GM18526 (cell line): ENCODE results near the gene WDFY3.

Experiments
- POLR2A ChIP-seq: IDR thresholded peaks from 3 replicates; pipeline ENCODE4 v1.6.1; 2011; ENCODE audit not compliant: insufficient read length; ENCODE audit errors: extremely low read depth

Gene WDFY3

DNA sequence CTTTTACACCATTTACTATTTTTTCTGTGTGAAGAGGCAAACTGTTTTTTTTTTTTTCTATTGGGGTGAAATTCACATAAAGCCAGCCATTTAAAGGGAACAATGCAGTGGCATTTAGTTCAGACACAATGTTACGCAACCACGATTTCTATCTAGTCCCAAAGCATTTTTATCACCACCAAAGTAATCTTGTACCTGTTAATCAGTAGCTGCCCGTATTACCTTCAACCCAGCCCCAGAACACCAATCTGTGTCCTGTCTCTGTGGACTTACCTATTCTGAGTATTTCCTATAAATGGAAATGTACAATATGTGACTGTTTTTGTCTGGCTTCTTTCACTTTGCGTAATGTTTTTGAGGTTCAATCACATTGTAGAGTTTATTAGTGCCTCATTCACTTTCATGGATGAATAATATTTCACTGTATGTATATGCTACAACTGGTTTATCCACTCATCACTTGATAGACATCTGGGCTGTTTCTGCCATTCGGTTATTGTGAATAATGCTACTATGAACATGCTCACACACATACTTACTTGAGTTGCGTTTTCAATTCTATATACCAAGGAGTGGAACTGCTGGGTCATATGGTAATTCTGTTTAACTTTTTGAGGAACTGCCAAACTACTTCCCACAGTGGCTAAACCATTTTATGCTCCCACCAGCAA, 267.4 kb downstream of the WDFY3 start:
- TF ChIP-seq POLR2A = no peak

DNA sequence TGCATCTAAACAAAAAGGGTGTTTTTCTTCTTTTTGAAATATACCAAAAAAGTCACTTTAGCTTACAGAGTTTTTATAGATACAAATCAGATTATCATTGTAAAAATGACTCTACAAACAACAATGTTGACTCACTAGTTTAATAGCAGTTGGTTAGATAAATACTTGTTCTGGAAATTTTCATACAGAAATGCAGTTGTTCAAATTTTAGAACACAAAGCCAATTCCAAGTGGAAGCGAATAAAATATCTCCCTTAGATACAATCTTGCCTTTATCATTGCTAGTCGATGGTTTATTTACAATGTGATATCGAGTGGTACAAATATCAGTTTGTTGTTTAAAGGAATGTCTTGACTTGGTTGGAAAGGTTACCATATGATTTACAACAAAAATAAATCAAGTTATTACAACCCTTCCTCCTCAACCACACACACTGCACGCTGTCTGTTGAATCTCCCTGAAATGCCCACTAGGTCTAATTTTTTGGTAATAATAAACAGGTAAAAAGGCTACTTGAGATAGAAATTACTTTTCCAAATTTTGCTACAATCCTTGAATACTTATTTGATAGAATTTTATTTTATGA, 268.8 kb downstream of the WDFY3 start:
- no peak for TF ChIP-seq POLR2A

DNA sequence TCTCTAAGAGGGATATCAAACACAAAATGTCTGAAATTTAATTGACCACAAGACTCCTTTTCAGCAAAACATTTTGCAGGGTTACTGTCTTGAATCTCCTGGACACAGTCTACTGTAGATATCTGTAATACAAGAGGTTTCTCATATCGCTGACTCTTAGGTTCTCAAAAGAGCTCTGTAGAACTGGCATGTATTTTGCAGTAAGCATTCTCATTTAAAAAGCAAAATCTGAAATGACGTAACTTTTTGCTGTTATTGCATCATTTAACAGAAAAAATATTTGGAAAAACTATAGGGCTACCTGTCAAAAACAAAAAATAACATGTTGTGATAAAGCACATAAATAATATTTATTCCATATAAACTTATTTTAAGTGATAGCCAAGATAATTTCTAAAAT, 269.3 kb downstream of the WDFY3 start:
- no peak for TF ChIP-seq POLR2A

DNA sequence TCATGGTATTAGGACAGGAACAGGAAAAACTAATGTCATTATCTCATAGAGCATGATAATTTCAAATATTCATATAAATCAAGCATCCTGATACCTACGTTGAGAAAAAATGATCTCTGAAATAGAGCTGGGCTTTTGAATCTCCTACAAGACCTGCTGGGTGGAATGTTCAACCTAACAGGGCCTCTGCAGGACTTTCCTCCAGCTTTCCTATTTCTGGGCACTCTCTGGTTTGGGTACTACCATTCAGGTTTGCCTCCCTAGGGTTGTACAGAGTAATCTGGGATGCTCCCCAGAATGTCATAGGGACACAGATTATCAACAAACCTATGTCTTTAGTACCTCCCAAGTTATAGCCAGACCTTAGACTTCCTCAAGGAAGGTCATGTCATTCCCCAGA, 274.7 kb downstream of the WDFY3 start:
- TF ChIP-seq POLR2A = no peak

DNA sequence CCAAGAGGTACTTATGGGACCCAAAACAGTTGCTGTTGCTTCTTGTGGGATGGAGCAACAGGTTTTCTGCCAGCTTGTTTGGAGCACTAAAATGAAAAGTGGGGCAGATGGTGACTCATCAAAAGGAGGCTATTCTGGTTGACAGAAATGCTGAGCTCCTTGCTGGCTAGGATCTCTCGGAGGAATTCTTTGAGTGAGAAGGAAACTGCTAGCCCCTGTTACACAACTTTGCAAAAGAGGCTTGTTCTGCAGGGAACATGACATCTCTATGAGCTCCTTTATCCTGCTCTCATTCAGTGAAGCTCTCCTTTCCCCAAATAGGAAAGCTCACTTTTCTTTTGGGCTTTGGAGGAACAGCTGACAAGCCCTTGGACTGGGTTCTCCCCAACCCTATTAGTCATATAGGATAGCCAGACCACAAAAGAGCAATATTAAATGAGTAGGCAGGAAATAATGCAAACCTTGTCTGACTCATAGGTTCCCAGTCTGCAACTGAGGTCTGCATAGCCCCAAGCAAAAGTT, 275.3 kb downstream of the WDFY3 start:
- TF ChIP-seq POLR2A = no peak

DNA sequence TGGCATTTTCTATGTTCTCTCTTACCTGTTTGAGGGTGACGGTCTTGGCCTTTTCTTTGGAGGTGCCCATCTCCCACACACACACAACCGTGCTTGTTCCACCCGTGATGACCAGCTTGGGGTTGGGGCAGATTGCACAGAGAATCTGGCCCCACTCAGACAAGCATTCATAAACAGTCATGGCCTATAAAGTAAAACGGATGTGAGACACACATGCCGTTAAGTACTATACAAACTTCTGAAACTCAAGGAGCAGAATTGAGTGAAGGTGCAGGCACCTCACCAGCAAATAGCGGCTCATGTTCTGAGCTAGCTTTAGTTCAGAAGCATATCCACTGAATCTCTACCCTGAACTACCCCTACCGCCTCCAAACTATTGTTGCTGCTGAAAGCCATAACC, 276.0 kb downstream of the WDFY3 start:
- TF ChIP-seq POLR2A = no peak

DNA sequence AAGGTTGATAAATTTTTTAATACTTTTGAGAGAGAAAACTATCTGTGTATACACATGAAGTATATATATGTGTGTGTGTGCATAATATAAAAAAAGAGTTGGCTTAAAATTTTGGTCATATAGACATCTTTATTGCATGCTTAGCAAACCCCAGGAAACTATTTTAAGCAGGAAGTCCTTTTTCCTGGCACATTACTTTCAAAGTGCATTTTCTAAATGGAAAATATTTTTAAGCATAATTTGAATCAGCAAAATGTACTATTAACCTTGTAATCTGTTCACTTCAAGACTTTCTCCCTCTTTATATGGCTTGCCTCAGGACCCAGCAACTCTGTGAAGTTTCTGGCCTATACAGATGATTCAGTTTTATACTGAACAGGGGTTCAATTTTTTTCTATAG, 277.3 kb downstream of the WDFY3 start:
- TF ChIP-seq POLR2A = no peak

DNA sequence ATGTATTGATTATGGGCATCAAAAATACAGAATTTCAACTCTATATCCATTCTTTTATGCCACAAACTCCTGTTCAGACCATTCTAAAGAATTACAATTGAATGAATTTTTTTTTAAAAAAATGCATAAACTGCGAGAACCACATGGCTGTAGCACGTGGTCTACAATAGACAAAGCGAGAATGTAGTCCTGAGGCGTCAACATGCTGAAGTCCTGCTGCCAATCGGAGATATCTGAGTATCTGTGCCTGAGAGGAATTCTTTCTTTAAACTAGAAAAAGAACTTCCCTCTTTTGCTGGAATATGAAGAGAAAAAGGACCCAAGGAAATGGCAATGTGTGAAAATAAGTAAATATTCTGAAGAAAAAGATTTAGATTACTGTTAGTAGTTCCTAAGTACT, 277.9 kb downstream of the WDFY3 start:
- no peak for TF ChIP-seq POLR2A

DNA sequence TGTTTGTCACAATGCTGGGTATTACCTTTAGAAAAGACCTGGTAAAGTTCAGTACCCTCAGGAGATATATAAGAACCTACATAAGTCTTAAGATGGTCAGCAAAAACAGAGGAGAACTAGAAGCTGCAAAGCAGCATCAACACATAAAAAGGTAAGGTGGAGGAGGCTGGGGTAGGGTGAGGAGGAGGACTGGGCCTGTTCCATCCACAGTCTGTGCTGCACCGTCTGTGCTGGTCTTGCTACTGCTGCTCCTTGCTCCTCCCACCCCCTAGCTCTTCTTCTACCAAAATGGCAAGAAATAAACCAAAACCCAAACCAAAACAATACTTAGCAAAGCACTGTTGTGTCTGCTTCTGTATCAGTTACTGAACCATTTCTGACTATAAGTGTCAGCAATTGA, 281.4 kb downstream of the WDFY3 start:
- TF ChIP-seq POLR2A = no peak

DNA sequence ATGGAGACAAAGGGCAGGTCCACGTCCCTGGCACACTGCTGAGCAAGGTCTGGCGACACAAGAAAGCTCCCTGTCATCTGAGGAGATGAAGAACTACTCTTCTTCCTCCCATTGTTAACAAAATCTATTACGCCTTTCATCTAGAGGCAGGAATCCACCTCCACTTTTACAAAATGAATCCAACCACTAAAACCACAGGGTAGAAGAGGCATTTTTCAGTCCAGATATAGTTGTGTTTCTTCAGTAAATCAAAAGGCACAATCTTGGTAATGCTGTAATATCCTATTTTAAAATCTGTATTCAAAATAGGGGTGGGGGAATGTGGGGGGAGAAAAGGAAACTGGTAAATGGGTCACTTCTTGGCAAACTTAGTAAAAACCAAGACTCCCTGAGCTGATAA, 282.1 kb downstream of the WDFY3 start:
- no peak for TF ChIP-seq POLR2A

DNA sequence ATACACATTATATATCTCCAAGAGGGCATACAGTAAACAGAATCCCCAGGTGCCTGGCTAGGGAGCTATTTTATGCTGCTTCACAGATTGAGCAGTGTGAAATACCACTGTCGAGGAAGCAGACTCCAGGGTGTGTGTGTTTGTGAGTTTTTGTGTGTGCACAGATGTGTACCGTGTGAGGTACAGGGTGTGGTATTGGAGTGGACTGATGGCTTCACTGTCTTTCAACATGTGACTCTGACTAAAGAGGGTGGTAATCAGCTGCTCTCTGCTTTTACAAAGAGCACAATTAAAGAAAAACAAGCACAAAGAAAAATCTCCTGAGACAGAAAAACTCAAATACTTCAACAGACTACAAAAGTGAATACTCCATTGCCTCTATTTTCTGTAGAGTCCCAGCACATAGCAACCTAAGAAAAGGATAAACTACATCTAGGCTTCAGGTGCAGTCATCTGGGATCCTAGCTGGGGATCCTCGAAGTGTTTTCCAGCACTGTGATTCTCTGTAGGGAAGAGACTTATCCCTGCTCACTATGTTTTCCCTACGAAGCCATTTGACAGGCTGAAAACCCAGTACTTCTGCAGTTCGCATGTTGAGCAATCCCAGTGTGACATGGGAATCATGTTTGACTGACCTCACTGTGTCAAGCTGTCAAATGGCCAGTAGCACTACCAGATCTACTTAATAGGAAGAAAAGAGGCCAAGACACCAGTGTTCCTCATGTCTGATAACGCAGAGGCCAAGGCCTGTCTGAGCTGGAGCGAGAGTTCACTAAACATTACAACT, 283.2 kb downstream of the WDFY3 start:
- TF ChIP-seq POLR2A = no peak

DNA sequence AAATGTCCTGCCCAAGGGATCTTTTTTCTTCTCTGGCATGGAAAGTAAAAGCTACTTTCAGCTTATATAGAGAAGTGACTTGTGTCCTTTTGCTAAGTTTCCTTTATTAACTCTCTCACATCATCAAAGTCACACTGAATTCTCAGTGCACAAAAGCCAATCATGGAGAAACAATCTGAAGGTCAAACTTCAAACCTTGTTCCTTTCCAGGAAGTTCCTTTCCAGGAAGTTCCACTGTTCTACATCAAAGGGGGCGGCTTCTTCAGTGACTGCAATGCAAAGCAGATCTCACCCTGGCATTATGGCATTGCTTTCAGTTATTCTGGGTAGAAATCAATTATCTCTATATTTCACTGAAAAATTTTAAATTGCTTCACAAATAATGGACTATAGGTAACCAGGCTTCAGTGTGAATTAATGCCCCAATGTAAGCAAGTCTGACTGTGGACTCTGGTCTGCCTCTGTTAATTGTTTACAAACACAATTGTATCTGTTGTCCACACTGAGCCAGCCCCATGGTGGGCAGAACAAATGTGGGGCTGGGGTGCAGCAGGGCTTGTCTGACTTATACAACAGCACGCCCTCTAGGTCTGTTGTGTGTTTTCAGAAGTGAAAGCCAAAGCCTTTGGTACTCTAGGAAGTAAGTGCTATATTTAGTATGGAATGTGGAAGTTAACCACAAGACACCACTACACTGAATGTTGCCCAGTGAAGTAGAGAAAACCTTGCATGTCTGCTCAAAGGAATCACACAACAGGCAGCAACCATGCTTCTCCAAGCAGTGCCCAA, 284.8 kb downstream of the WDFY3 start:
- TF ChIP-seq POLR2A = no peak

DNA sequence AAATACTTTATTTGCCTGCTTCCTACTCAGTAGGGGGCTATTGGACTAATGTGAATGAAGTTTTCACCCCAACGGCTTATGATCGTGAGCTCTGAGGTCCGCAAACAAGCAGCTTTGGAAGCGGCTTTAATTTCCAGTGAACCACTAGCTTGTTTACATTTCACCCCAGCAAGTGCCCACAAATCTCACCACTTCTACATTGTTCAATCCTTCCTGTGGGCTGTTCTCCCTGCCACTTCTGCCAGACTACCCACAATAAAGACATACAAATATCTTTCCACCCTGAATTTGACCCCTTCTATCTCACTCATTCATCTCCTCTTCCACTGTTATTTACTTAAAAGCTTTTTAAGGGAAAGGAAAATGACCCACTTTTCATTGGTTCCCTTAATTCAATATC, 285.5 kb downstream of the WDFY3 start:
- TF ChIP-seq POLR2A = no peak

DNA sequence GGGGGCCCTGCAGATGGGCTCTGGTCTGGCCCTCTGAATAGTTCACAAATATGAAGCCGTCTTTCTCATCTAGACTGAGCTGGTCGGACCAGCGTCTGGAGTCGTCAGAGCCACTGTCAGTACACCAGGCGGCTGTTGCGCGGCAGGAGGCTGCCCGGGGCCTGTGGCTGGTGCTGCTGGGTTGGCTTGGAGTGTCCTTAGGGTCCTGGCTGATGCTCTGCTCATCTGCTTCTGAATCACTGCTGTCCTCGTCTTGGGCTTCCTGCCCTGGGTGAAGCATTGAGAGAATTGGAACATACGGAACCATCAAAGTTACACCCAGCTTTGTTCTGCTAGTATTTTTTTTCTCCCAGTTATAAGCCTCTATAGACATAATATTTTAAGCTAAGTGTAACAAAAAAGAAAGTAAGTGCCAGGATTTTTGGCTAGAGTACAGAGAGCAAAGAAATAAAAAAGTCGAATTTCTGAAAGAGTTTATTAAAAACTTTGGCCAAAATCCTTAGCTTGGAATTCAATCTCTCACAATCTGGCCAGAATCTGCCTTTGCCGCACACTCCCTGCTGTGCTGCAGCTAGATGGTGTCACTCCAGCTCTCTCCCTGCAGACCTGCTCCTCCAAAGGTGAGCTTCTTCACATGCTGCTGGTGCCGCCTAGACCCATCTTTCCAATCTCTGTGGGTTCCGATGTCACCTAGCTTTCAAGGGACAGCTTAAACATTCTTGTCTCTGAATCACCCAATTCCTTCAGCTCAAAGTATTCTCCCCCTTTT, 287.3 kb downstream of the WDFY3 start:
- no peak for TF ChIP-seq POLR2A

DNA sequence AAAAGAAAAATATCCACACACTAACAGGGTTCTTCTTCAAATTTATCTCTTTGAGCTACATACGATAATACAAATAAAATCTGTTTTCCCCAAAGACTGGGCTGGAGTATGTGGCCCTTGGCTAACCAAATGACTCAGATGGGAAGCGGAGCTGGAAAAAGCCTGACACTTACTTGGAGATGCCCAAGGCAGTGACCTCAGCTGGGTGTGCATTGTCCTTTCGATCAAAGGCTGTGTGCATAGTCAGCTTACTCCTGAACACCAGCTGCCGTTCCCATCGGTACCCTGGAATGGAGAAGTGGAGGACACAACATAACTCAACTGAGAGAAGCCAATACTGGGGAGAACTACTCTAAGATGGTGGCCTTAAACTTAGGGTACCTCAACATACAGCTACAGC, 288.5 kb downstream of the WDFY3 start:
- no peak for TF ChIP-seq POLR2A
